HL-60 (cell line): ENCODE measurements around the gene PRORP.

ENCODE experiments used
- DNase-seq, 2 experiments: peaks; one replicate each; pipeline ENCODE4 v3.0.0-alpha.2; 2010 to 2020; ENCODE audit warnings: low read depth in 1 of 2, low spot score in 1 of 2
- H3K27ac ChIP-seq: fragments of 250-450 bp; sonication (Bioruptor Pico); replicated peaks from 2 replicates; pipeline ENCODE4 v1.5.1; 2020; ENCODE audit warnings: mild to moderate bottlenecking, moderate library complexity
- H3K27me3 ChIP-seq: fragments of 250-450 bp; sonication (Bioruptor Pico); 2 replicates; pipeline ENCODE4 v1.5.1; 2021; ENCODE audit warnings: mild to moderate bottlenecking, moderate library complexity; ENCODE audit not compliant: insufficient read depth, poor library complexity, severe bottlenecking
- H3K4me3 ChIP-seq: replicated peaks from 2 replicates; pipeline ENCODE4 v1.5.1; 2011; ENCODE audit warnings: mild to moderate bottlenecking, control low read depth, low read length; ENCODE audit not compliant: insufficient read depth
- CTCF ChIP-seq: IDR thresholded peaks from one replicate; pipeline ENCODE4 v1.5.1; 2011; ENCODE audit warnings: low read length, control low read depth, inconsistent platforms; ENCODE audit not compliant: insufficient read depth
- GABPA ChIP-seq: IDR thresholded peaks from 2 replicates; pipeline ENCODE4 v1.6.1; 2012; ENCODE audit warnings: low read depth
- POLR2AphosphoS5 ChIP-seq: IDR thresholded peaks from 2 replicates; pipeline ENCODE4 v1.6.1; 2012; ENCODE audit warnings: low read depth
- REST ChIP-seq: IDR thresholded peaks from 2 replicates; pipeline ENCODE4 v1.6.1; 2012; ENCODE audit warnings: low read depth; ENCODE audit not compliant: insufficient replicate concordance
- SPI1 ChIP-seq: IDR thresholded peaks from 2 replicates; pipeline ENCODE4 v1.6.1; 2012; ENCODE audit warnings: low read depth, mild to moderate bottlenecking, borderline replicate concordance

The PRORP gene

GRCh38 chr14:35138585-35138984, 16.2 kb downstream of the PRORP start:
- DNase-seq: no peak
- Histone ChIP-seq H3K4me3 (no peak overlapping the region), H3K27ac (no peak overlapping the region), H3K27me3 (no peaks in the 10 kb centered on the region)
- TF ChIP-seq SPI1: no peak
- no peak for TF ChIP-seq CTCF
- TF ChIP-seq POLR2AphosphoS5: no peak
- TF ChIP-seq REST: no peak
- TF ChIP-seq GABPA: no peak

- Histone ChIP-seq H3K4me3 (no peak overlapping the region), H3K27ac (no peak overlapping the region), H3K27me3 (no peaks in the 10 kb centered on the region)
- DNase-seq: no peak
- TF ChIP-seq POLR2AphosphoS5: no peak
- no peak for TF ChIP-seq SPI1
- no peak for TF ChIP-seq REST
- no peak for TF ChIP-seq CTCF
- no peak for TF ChIP-seq GABPA
Measured at GRCh38 chr14:35140718-35141581, 18.6 kb downstream of the PRORP start.

- no peak for DNase-seq
- Histone ChIP-seq H3K4me3 (no peak overlapping the region), H3K27ac (no peak overlapping the region), H3K27me3 (no peaks in the 10 kb centered on the region)
- no peak for TF ChIP-seq CTCF
- TF ChIP-seq POLR2AphosphoS5: no peak
- TF ChIP-seq REST: no peak
Measured at GRCh38 chr14:35144029-35144428, 21.7 kb downstream of the PRORP start.
